HepG2 (cell line): ENCODE measurements around the gene SLAIN2. TPM values are rescaled to one million over a fixed set of nuclear protein-coding genes. Genes with fewer than 3 reads are reported as not detected.

Source experiments
- ATAC-seq: fragments of 200-7000 bp; cut with Tn5 transposase; 3 replicates; pipeline ENCODE4 v1.9.1; 2020; ENCODE audit warnings: mild to moderate bottlenecking, moderate library complexity
- BruUV-seq: library from RNA; stranded (reverse); fragments of 400-500 nt; replicated peaks from 2 replicates; lab custom pipeline; 2021; lab: Mats Ljungman, UMichigan
- CTCF ChIA-PET: fragments of 300-600 bp; formaldehyde crosslinking; extraction: SDS; loops from one replicate; lab custom pipeline; 2021; ENCODE audit warnings: low total read pairs, inconsistent platforms, low intra/inter-chr PET ratio; lab: Yijun Ruan, JAX
- POLR2A ChIA-PET: fragments of 350-600 bp; sonication (Branson Sonifier 250); formaldehyde crosslinking; loops from one replicate; lab custom pipeline; 2020; ENCODE audit warnings: antibody characterized with exemption, inconsistent platforms; lab: Yijun Ruan, JAX
- DNase-seq: peaks from one replicate; pipeline ENCODE4 v3.0.0-alpha.2; 2015; ENCODE audit warnings: low spot score
- FAIRE-seq: peaks from 3 replicates; lab custom pipeline; 2011; peaks lifted over from hg19 to GRCh38; lab: Jason Lieb, UNC
- H2AFZ ChIP-seq: one replicate; pipeline ENCODE4 v1.6.1; 2011; ENCODE audit warnings: low read length, inconsistent platforms
- H3K27ac ChIP-seq: fragments of 300-600 bp; 3 replicates; pipeline ENCODE4 v1.8.0; 2011; ENCODE audit warnings: mixed run types, mild to moderate bottlenecking, mixed read lengths, low read length, inconsistent platforms; ENCODE audit not compliant: insufficient read depth; ENCODE audit errors: extremely low read length
- H3K27me3 ChIP-seq, 2 experiments: fragments of 200-600 bp in 1 of 2; 2 replicates in 1 of 2; 3 replicates in 1 of 2; pipeline versions ENCODE4 v1.6.0 to v1.8.0; 2011; ENCODE audit warnings: low read length in 2 of 2, mild to moderate bottlenecking in 2 of 2, moderate library complexity in 2 of 2, inconsistent platforms in 1 of 2; ENCODE audit not compliant: insufficient read depth in 2 of 2, control insufficient read depth in 1 of 2
- H3K36me3 ChIP-seq, 2 experiments: fragments of 200-600 bp in 1 of 2; replicated peaks in 1 of 2; 2 replicates in 1 of 2; 3 replicates in 1 of 2; pipeline versions ENCODE4 v1.5.1 to v1.8.0; 2011; ENCODE audit warnings: low read length in 2 of 2, inconsistent platforms in 1 of 2; ENCODE audit not compliant: insufficient read depth in 2 of 2, control insufficient read depth in 1 of 2
- H3K4me1 ChIP-seq: 2 replicates; pipeline ENCODE4 v1.5.1; 2012; ENCODE audit warnings: low read length, inconsistent platforms; ENCODE audit not compliant: insufficient read depth
- H3K4me2 ChIP-seq: 2 replicates; pipeline ENCODE4 v1.6.0; 2011; ENCODE audit warnings: low read depth, low read length, inconsistent platforms
- H3K4me3 ChIP-seq, 3 experiments: fragments of 200-600 bp in 1 of 3; sonication (generic), shearing (Covaris generic) in 1 of 3; replicated peaks in 1 of 3; 2 replicates each; pipeline ENCODE4 v1.5.1; 2011 to 2016; ENCODE audit warnings: low read length in 3 of 3, inconsistent platforms in 2 of 3, low read depth in 2 of 3, mild to moderate bottlenecking in 2 of 3, control low read depth in 1 of 3, mixed read lengths in 1 of 3; ENCODE audit not compliant: insufficient read depth in 1 of 3
- H3K79me2 ChIP-seq: one replicate; pipeline ENCODE4 v1.6.1; 2011; ENCODE audit warnings: low read length, inconsistent platforms; ENCODE audit not compliant: insufficient read depth
- H3K9ac ChIP-seq: 2 replicates; pipeline ENCODE4 v1.6.0; 2011; ENCODE audit warnings: mild to moderate bottlenecking, low read depth, low read length, inconsistent platforms; ENCODE audit not compliant: insufficient read depth
- H3K9me3 ChIP-seq: 2 replicates; pipeline ENCODE4 v1.5.1; 2012; ENCODE audit warnings: mild to moderate bottlenecking, low read length
- H4K20me1 ChIP-seq: 2 replicates; pipeline ENCODE4 v1.6.0; 2011; ENCODE audit warnings: inconsistent platforms, mild to moderate bottlenecking, low read length, moderate library complexity; ENCODE audit not compliant: insufficient read depth
- CEBPB ChIP-seq: IDR thresholded peaks from 2 replicates; pipeline ENCODE4 v1.6.1; 2011; ENCODE audit warnings: low read depth, low read length, improper control_type of control experiment, borderline replicate concordance
- CEBPG ChIP-seq: IDR thresholded peaks from 2 replicates; pipeline ENCODE4 v1.6.1; 2016
- CREB1 ChIP-seq, 2 experiments: fragments of 450-650 bp in 1 of 2; IDR thresholded peaks; 2 replicates each; pipeline ENCODE4 v1.6.1; 2016 to 2017; ENCODE audit warnings: control low read depth in 1 of 2, mild to moderate bottlenecking in 1 of 2, missing compliant biosample characterization in 1 of 2, missing genetic modification characterization in 1 of 2
- NFYB ChIP-seq: sonication (generic); formaldehyde crosslinking; IDR thresholded peaks from 2 replicates; pipeline ENCODE4 v1.4.0; 2020; ENCODE audit warnings: missing genetic modification reagents
- RORA ChIP-seq: sonication (generic); formaldehyde crosslinking; IDR thresholded peaks from 2 replicates; pipeline ENCODE4 v1.5.0; 2020; ENCODE audit warnings: mild to moderate bottlenecking, missing genetic modification reagents, moderate library complexity
- RXRB ChIP-seq: IDR thresholded peaks from 2 replicates; pipeline ENCODE4 v1.6.1; 2016; ENCODE audit warnings: borderline replicate concordance, missing genetic modification reagents, missing compliant biosample characterization
- ZNF121 ChIP-seq: sonication (generic); formaldehyde crosslinking; IDR thresholded peaks from 2 replicates; pipeline ENCODE4 v1.5.0; 2020; ENCODE audit warnings: mild to moderate bottlenecking, missing genetic modification reagents
- ZNF577 ChIP-seq: sonication (generic); formaldehyde crosslinking; IDR thresholded peaks from 2 replicates; pipeline ENCODE4 v1.4.0; 2020; ENCODE audit warnings: mild to moderate bottlenecking, low read depth, missing genetic modification reagents, borderline replicate concordance
- ZNF629 ChIP-seq: sonication (generic); formaldehyde crosslinking; conservative IDR thresholded peaks from 2 replicates; pipeline ENCODE4 v1.5.0; 2020; ENCODE audit warnings: missing genetic modification reagents
- WGBS: methylation state at CpG from one replicate; pipeline ENCODE4 v1.1.6; 2017; ENCODE audit warnings: low lambda C conversion rate; 5-methylcytosine and 5-hydroxymethylcytosine counted together
- in situ Hi-C: cut with HindIII; loops from 2 replicates; pipeline ENCODE4 v1.10.0; 2017; ENCODE audit warnings: low pct_unique_long_range_greater_than_20kb; ENCODE audit not compliant: extremely low pct_ligation_motif_present
- intact Hi-C: fragments of 100-400 bp; cut with micrococcal nuclease; formaldehyde crosslinking; loops from one replicate; pipeline ENCODE4 v1.10.0; 2022; ENCODE audit not compliant: unreplicated experiment
- polyA plus RNA-seq, 8 experiments: library from polyadenylated mRNA; depleted of rRNA in 3 of 8; stranded (reverse) in 7 of 8; unstranded in 1 of 8; fragments of >200 nt; fragmentation: Illumina TruSeq in 4 of 8; extraction: Trizol in 4 of 8; gene quantifications; 2 replicates each; pipeline versions ENCODE4 v1.2.1 to v1.2.3, GENCODE V29; 2011 to 2016; ENCODE audit warnings: low read depth in 4 of 8, missing spikeins in 1 of 8, mixed read lengths in 1 of 8; ENCODE audit not compliant: insufficient read depth in 1 of 8
- total RNA-seq, 5 experiments: library from RNA; depleted of rRNA; stranded (reverse); fragments of >200 nt; fragmentation: Illumina TruSeq; extraction: Trizol; gene quantifications; 2 replicates each; pipeline ENCODE4 v1.2.3, GENCODE V29; 2016; ENCODE audit warnings: low read depth in 1 of 5
- TF ChIP-seq, protein P1 (sequence below): sonication (generic); formaldehyde crosslinking; IDR thresholded peaks from 2 replicates; pipeline ENCODE4 v1.4.0; 2020; ENCODE audit warnings: missing genetic modification reagents, borderline replicate concordance
- TF ChIP-seq, protein P2 (sequence below): sonication (generic); formaldehyde crosslinking; IDR thresholded peaks from 2 replicates; pipeline ENCODE4 v1.4.0; 2020; ENCODE audit warnings: missing genetic modification reagents

SLAIN2 gene
- total and polyA plus RNA-seq, 2 of the 13 experiments (the other 11 are each of a cell fraction or from before 2014, with no cell fraction given): 20.7 to 22.5 TPM

DNA sequence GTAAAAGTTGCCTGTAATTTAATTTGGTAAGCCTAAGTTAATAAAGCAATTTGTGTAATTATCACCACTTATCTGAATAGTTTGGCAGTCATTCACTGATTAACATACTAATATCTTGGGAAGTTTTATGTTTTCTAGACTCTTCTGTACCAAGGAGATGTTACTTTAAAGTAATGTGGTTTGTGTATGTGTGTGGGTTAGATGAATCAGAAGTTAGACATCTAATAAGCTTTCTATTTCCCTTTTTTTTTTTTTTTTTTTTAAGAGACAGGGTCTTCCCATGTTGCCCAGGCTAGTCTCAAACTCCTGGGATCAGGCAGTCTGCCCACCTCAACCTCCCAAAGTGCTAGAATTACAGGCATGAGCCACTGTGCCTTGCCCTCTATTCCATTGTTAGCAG is 5.3 kb downstream of the SLAIN2 start:
- H3K4me2 ChIP-seq: no peak overlapping the region
- no peaks in the 10 kb centered on the region for H3K9me3 ChIP-seq
- ChIA-PET POLR2A (no interaction called here), CTCF (no interaction called here)
- TF ChIP-seq CREB1 (IDR thresholded peaks at IDR 0.05) (no peak), CREB1 (CRISPR knock-in tag; IDR thresholded peaks at IDR 0.05) (no peak), NFYB (CRISPR knock-in tag) (no peak)
- H4K20me1 ChIP-seq: peaks cover 31% of the 10 kb centered on the region
- H3K27ac ChIP-seq: no peak overlapping the region
- FAIRE-seq (no peak), ATAC-seq (no peak), DNase-seq (no peak)
- no peaks in the 10 kb centered on the region for H3K36me3 ChIP-seq
- H3K4me3 ChIP-seq: no peak overlapping the region
- in situ Hi-C loops (no loop called here), intact Hi-C loops (loop anchor here (10.0 kb wide), 2 partner anchors 312 to 438 kb away; partner anchors contain the start of gene FRYL)
- peaks cover 54% of the 10 kb centered on the region for H3K4me1 ChIP-seq
- no peaks in the 10 kb centered on the region; a peak in 1 of 5 replicates for H3K27me3 ChIP-seq
- H3K9ac ChIP-seq: no peak overlapping the region
- no peak overlapping the region for H2AFZ ChIP-seq
- peaks cover 89% of the 10 kb centered on the region for H3K79me2 ChIP-seq
- no TSS peak for BruUV-seq

DNA sequence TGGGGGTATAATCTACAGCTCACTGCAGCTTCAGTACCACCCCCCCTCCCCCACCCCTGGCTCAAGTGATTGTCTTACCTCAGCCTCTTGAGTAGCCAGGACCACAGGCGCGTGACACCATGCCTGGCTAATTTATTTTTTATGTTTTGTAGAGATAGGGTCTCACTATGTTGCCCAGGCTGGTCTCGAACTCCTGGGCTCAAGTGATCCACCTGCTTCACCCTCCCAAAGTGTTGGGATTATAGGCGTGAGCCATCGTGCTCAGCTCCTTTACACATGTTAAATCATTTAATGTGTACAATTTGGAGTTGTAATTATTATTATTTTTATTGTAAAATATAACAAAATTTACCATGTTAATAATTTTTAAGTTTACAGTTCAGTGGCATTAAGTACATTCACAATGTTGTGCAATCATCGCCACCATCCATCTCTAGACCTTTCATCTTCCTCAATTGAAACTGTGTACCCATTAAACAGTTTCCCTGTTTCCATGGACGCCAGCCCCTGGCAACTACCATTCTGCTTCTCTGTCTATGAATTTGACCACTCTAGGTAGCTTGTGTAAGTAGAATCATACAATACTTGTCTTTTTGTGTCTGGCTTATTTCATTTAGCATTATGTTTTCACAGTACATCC is 6.1 kb downstream of the SLAIN2 start:
- Histone ChIP-seq H3K9ac (no peak overlapping the region), H3K4me2 (no peak overlapping the region), H3K27me3 (no peaks in the 10 kb centered on the region; a peak in 1 of 5 replicates), H3K36me3 (no peaks in the 10 kb centered on the region), H4K20me1 (peaks cover 27% of the 10 kb centered on the region), H3K79me2 (peaks cover 93% of the 10 kb centered on the region), H3K9me3 (no peaks in the 10 kb centered on the region), H2AFZ (no peak overlapping the region), H3K4me3 (no peak overlapping the region), H3K4me1 (peaks cover 56% of the 10 kb centered on the region), H3K27ac (no peak overlapping the region)
- in situ Hi-C loops: no loop called here
- ATAC-seq (no peak), FAIRE-seq (no peak), DNase-seq (no peak)
- 96% methylated on average over 7 of the region's 7 CpGs for WGBS
- POLR2A ChIA-PET: no interaction called here
- CTCF ChIA-PET: no interaction called here
- TF ChIP-seq CEBPG (CRISPR knock-in tag) (0 out of 2 replicates have a peak, but pooled peaks have one; percentile 16), ZNF121 (CRISPR knock-in tag) (0 out of 2 replicates have a peak, but pooled peaks have one; percentile 49), CEBPB (peak; percentile 38; the same call in 1 of the 2 replicates), RORA (CRISPR knock-in tag) (no peak), ZNF629 (CRISPR knock-in tag) (peak; percentile 52), RXRB (no peak), ZNF577 (CRISPR knock-in tag) (no peak)
- TF ChIP-seq, protein P1, sequence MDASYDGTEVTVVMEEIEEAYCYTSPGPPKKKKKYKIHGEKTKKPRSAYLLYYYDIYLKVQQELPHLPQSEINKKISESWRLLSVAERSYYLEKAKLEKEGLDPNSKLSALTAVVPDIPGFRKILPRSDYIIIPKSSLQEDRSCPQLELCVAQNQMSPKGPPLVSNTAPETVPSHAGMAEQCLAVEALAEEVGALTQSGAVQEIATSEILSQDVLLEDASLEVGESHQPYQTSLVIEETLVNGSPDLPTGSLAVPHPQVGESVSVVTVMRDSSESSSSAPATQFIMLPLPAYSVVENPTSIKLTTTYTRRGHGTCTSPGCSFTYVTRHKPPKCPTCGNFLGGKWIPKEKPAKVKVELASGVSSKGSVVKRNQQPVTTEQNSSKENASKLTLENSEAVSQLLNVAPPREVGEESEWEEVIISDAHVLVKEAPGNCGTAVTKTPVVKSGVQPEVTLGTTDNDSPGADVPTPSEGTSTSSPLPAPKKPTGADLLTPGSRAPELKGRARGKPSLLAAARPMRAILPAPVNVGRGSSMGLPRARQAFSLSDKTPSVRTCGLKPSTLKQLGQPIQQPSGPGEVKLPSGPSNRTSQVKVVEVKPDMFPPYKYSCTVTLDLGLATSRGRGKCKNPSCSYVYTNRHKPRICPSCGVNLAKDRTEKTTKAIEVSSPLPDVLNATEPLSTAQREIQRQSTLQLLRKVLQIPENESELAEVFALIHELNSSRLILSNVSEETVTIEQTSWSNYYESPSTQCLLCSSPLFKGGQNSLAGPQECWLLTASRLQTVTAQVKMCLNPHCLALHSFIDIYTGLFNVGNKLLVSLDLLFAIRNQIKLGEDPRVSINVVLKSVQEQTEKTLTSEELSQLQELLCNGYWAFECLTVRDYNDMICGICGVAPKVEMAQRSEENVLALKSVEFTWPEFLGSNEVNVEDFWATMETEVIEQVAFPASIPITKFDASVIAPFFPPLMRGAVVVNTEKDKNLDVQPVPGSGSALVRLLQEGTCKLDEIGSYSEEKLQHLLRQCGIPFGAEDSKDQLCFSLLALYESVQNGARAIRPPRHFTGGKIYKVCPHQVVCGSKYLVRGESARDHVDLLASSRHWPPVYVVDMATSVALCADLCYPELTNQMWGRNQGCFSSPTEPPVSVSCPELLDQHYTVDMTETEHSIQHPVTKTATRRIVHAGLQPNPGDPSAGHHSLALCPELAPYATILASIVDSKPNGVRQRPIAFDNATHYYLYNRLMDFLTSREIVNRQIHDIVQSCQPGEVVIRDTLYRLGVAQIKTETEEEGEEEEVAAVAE (CRISPR knock-in tag): no peak
- TF ChIP-seq, protein P2, sequence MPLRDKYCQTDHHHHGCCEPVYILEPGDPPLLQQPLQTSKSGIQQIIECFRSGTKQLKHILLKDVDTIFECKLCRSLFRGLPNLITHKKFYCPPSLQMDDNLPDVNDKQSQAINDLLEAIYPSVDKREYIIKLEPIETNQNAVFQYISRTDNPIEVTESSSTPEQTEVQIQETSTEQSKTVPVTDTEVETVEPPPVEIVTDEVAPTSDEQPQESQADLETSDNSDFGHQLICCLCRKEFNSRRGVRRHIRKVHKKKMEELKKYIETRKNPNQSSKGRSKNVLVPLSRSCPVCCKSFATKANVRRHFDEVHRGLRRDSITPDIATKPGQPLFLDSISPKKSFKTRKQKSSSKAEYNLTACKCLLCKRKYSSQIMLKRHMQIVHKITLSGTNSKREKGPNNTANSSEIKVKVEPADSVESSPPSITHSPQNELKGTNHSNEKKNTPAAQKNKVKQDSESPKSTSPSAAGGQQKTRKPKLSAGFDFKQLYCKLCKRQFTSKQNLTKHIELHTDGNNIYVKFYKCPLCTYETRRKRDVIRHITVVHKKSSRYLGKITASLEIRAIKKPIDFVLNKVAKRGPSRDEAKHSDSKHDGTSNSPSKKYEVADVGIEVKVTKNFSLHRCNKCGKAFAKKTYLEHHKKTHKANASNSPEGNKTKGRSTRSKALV (CRISPR knock-in tag): no peak
- intact Hi-C loops: loop anchor here (10.0 kb wide), 2 partner anchors 313 to 437 kb away; partner anchors contain the start of gene FRYL
- no TSS peak for BruUV-seq
